BJ (cell line): ENCODE data around the gene RPGR. TPM values are rescaled to one million over a fixed set of nuclear protein-coding genes. Genes with fewer than 3 reads are reported as not detected.

Experiments used
- CTCF ChIA-PET: fragments of 350-600 bp; formaldehyde crosslinking; extraction: SDS; loops from one replicate; lab custom pipeline; 2021; ENCODE audit warnings: antibody characterized with exemption, inconsistent platforms; lab: Yijun Ruan, JAX
- POLR2A ChIA-PET: fragments of 300-600 bp; sonication (Branson Sonifier 250); formaldehyde crosslinking; extraction: SDS; loops from one replicate; lab custom pipeline; 2021; ENCODE audit warnings: antibody characterized with exemption; lab: Charles Lee
- DNase-seq: peaks from one replicate; pipeline ENCODE4 v3.0.0-alpha.2; 2011; ENCODE audit warnings: low read depth
- H3K27me3 ChIP-seq: 2 replicates; pipeline ENCODE4 v1.6.0; 2011; ENCODE audit warnings: low read length; ENCODE audit not compliant: control insufficient read depth, insufficient read depth
- H3K36me3 ChIP-seq: 2 replicates; pipeline ENCODE4 v1.5.1; 2011; ENCODE audit warnings: low read length; ENCODE audit not compliant: control insufficient read depth, insufficient read depth
- H3K4me3 ChIP-seq: 2 replicates; pipeline ENCODE4 v1.5.1; 2011; ENCODE audit warnings: low read depth, mild to moderate bottlenecking, control low read depth, low read length
- CTCF ChIP-seq: IDR thresholded peaks from 2 replicates; pipeline ENCODE4 v1.5.1; 2011; ENCODE audit warnings: low read depth, mild to moderate bottlenecking, control low read depth, inconsistent platforms, low read length, moderate library complexity; ENCODE audit not compliant: insufficient read depth
- polyA plus RNA-seq: library from polyadenylated mRNA; depleted of rRNA; stranded (reverse); fragments of >200 nt; gene quantifications from 2 replicates; pipeline ENCODE4 v1.2.3, GENCODE V29; 2011

RPGR gene
- polyA plus RNA-seq, 1 experiment = 0.93 TPM

- H3K27me3 ChIP-seq = no peaks in the 10 kb centered on the region
- ChIA-PET CTCF (no interaction called here), POLR2A (no interaction called here)
- H3K4me3 ChIP-seq = no peak overlapping the region
- no peak for DNase-seq
- H3K36me3 ChIP-seq = no peaks in the 10 kb centered on the region
- TF ChIP-seq CTCF = no peak
Observed at GRCh38 chrX:38341442-38341841, 14.1 kb upstream of the RPGR start.

- POLR2A ChIA-PET = no interaction called here
- no peak for DNase-seq
- Histone ChIP-seq H3K36me3 (no peaks in the 10 kb centered on the region), H3K4me3 (no peak overlapping the region), H3K27me3 (no peaks in the 10 kb centered on the region)
- no peak for TF ChIP-seq CTCF
- CTCF ChIA-PET = interaction anchor here (0.7 kb wide), 1 partner anchor 9 kb away, joined by 3 read pairs; the partner anchor contains the start of gene RPGR
Observed at GRCh38 chrX:38336538-38337240, 9.4 kb upstream of the RPGR start.

GRCh38 chrX:38335382-38335781 is 8.1 kb upstream of the RPGR start:
- no peak for TF ChIP-seq CTCF
- H3K36me3 ChIP-seq = no peaks in the 10 kb centered on the region
- H3K4me3 ChIP-seq = no peak overlapping the region
- no peaks in the 10 kb centered on the region for H3K27me3 ChIP-seq
- no peak for DNase-seq
- ChIA-PET POLR2A (interaction anchor here (0.5 kb wide), 1 partner anchor 183 kb away, joined by 3 read pairs; no protein-coding TSS in a partner anchor), CTCF (interaction anchor here (0.7 to 1.2 kb wide), 3 partner anchors 8 to 319 kb away, joined by 3 read pairs; no protein-coding TSS in a partner anchor)

GRCh38 chrX:38332505-38332904 is 5.2 kb upstream of the RPGR start:
- no peak for TF ChIP-seq CTCF
- DNase-seq = no peak
- no peaks in the 10 kb centered on the region for H3K36me3 ChIP-seq
- POLR2A ChIA-PET = no interaction called here
- no peaks in the 10 kb centered on the region for H3K27me3 ChIP-seq
- CTCF ChIA-PET = interaction anchor here (1.1 kb wide), 1 partner anchor 39 kb away, joined by 3 read pairs; no protein-coding TSS in a partner anchor
- H3K4me3 ChIP-seq = no peak overlapping the region

- H3K27me3 ChIP-seq = no peaks in the 10 kb centered on the region
- ChIA-PET POLR2A (no interaction called here), CTCF (interaction anchor here (0.6 to 2.6 kb wide), 16 partner anchors 9 to 416 kb away, joined by 3 to 17 read pairs (median 4); no protein-coding TSS in a partner anchor)
- TF ChIP-seq CTCF = no peak
- 0 out of 2 replicates have a peak overlapping the region, but pooled peaks have one; percentile 2 for H3K4me3 ChIP-seq
- no peaks in the 10 kb centered on the region for H3K36me3 ChIP-seq
- DNase-seq = no peak
Observed at GRCh38 chrX:38327775-38328081, 419 bp upstream of the RPGR start.
